ENCODE data around the gene KRT6B. TPM values are rescaled to one million over a fixed set of nuclear protein-coding genes. Genes with fewer than 3 reads are reported as not detected.

The KRT6B gene
- polyA plus RNA-seq, 1 experiment: not detected

DNA sequence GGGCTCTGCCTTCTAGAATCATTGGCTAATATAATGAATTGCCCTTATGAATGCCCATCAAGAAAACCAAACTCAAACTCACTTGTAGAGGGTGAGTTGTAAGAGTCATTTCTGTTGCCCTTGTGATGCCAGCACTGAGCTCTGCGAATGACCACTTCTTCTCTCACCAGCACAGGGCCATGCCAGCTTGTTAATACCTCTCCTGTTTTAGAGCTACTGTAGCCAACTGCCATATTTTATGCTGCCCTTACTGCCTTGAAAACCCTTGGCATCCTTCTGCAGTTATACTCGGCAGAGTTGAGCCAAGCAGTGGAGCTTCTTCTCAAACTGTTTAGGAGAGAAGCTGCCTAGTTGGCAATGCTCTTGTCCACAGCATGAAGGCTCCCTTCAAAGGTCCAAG lies 25.9 kb downstream of the KRT6B start:
- Histone ChIP-seq H3K27me3 (ENCODE audit: control insufficient read depth, insufficient read depth, low read length) (peaks cover 25% of the 10 kb centered on the region), H3K4me3 (ENCODE audit: low read depth, low read length) (no peak overlapping the region), H3K36me3 (ENCODE audit: control insufficient read depth, insufficient read depth, low read length) (no peaks in the 10 kb centered on the region)
- no peak for DNase-seq (ENCODE audit: low read depth)
- TF ChIP-seq, protein P1, sequence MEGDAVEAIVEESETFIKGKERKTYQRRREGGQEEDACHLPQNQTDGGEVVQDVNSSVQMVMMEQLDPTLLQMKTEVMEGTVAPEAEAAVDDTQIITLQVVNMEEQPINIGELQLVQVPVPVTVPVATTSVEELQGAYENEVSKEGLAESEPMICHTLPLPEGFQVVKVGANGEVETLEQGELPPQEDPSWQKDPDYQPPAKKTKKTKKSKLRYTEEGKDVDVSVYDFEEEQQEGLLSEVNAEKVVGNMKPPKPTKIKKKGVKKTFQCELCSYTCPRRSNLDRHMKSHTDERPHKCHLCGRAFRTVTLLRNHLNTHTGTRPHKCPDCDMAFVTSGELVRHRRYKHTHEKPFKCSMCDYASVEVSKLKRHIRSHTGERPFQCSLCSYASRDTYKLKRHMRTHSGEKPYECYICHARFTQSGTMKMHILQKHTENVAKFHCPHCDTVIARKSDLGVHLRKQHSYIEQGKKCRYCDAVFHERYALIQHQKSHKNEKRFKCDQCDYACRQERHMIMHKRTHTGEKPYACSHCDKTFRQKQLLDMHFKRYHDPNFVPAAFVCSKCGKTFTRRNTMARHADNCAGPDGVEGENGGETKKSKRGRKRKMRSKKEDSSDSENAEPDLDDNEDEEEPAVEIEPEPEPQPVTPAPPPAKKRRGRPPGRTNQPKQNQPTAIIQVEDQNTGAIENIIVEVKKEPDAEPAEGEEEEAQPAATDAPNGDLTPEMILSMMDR (IDR thresholded peaks at IDR 0.05; ENCODE audit: insufficient read depth, low read depth, low read length): no peak
- CTCF ChIA-PET: interaction anchor here (0.9 kb wide), 1 partner anchor 8 kb away, joined by 5 read pairs; the partner anchor contains the start of gene KRT75
- POLR2A ChIA-PET: no interaction called here

DNA sequence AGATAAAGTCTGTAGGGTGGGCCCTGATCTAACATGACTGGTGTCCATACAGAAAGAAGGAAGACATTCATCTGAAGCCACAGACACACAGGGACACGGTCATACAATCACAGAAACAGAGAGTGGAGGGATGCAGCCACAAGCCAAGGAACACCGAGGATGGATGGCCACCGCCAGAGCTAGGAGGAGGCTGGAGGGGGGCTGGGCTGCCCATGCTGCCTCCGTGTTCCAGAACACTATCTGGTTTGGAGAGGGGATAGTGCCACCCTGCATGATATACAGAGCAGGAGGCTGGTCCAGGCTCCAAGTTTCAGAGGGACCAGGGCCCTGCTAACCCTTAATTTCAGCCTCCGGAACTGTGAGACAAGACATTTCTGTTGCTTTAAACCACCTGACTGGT lies 26.5 kb downstream of the KRT6B start:
- peaks cover 20% of the 10 kb centered on the region for H3K27me3 ChIP-seq (ENCODE audit: control insufficient read depth, insufficient read depth, low read length)
- no peak overlapping the region for H3K4me3 ChIP-seq (ENCODE audit: low read depth, low read length)
- ChIA-PET CTCF (interaction anchor here (0.9 kb wide), 1 partner anchor 9 kb away, joined by 5 read pairs; the partner anchor contains the start of gene KRT75), POLR2A (no interaction called here)
- no peaks in the 10 kb centered on the region for H3K36me3 ChIP-seq (ENCODE audit: control insufficient read depth, insufficient read depth, low read length)
- DNase-seq (ENCODE audit: low read depth): no peak
- TF ChIP-seq, protein P1 (IDR thresholded peaks at IDR 0.05; ENCODE audit: insufficient read depth, low read depth, low read length): no peak

DNA sequence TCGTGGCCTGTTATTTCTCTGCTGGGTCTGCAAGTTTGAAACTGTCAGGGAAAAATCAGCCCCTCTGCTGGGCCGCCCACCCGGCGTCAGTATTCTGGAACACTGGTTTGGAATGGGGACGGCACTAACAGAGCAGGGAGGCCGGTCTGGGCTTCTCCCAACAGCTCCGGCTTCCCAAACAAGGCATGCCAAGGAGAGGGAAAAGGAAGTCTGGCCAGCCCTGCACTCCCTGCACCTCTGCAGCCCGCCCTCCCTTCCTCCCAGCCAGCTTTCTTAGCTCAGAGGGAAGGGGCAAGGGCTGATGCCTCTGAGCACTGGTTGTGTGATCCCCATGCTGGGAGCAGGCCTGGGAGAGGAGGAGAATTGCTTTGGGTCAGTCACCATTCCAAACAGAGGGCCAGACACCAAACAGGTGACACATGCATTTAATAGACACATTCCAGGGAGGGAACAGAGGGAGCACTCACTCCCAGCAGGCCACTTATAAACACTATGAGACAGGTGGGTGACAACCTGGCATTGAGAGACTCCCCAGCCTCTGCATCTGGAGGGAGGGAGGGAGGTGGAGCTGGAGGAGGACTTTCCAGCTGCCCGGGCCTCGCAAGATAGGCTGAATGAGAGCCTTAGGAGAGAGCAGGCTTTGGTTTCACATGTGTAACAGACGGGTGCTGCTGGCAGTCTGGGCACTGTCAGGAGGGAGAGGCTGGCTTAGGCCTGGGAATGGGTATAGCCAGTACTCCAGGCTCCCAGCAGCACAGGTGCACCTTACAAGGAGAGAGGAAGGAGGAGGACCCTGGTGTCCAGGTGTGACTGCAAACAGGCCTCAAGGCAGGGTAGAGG lies 28.1 kb downstream of the KRT6B start:
- DNase-seq (ENCODE audit: low read depth): no peak
- ChIA-PET CTCF (interaction anchor here (1.5 to 1.7 kb wide), 2 partner anchors 28 to 44 kb away, joined by 3 read pairs; no protein-coding TSS in a partner anchor), POLR2A (no interaction called here)
- Histone ChIP-seq H3K4me3 (ENCODE audit: low read depth, low read length) (no peak overlapping the region), H3K27me3 (ENCODE audit: control insufficient read depth, insufficient read depth, low read length) (peaks cover 12% of the 10 kb centered on the region), H3K36me3 (ENCODE audit: control insufficient read depth, insufficient read depth, low read length) (no peaks in the 10 kb centered on the region)
- TF ChIP-seq, protein P1 (IDR thresholded peaks at IDR 0.05; ENCODE audit: insufficient read depth, low read depth, low read length): no peak

DNA sequence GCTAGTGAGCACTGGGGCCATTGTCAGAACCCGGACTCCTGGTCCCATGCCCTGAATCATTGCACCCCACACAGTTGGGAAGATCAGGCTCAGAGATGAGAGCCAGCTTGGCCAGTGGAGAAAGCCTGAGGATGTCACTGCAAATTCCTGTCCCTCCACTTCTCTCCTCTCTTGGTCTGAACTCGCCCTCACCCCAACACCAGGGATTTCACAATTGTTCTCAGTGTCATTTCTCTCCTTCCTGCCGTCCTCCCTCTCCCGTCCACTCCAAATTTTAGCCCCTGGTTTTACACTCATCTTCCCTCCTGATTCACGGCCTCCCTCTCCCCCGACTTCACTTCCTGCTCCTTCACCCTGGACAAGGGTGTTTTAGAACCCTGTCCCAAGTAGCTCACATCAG lies 28.9 kb downstream of the KRT6B start:
- no peak overlapping the region for H3K4me3 ChIP-seq (ENCODE audit: low read depth, low read length)
- DNase-seq (ENCODE audit: low read depth): no peak
- peaks cover 9% of the 10 kb centered on the region for H3K27me3 ChIP-seq (ENCODE audit: control insufficient read depth, insufficient read depth, low read length)
- TF ChIP-seq, protein P1 (IDR thresholded peaks at IDR 0.05; ENCODE audit: insufficient read depth, low read depth, low read length): no peak
- ChIA-PET POLR2A (no interaction called here), CTCF (interaction anchor here (0.7 to 1.7 kb wide), 3 partner anchors 27 to 50 kb away, joined by 3 read pairs; no protein-coding TSS in a partner anchor)
- H3K36me3 ChIP-seq (ENCODE audit: control insufficient read depth, insufficient read depth, low read length): no peaks in the 10 kb centered on the region

DNA sequence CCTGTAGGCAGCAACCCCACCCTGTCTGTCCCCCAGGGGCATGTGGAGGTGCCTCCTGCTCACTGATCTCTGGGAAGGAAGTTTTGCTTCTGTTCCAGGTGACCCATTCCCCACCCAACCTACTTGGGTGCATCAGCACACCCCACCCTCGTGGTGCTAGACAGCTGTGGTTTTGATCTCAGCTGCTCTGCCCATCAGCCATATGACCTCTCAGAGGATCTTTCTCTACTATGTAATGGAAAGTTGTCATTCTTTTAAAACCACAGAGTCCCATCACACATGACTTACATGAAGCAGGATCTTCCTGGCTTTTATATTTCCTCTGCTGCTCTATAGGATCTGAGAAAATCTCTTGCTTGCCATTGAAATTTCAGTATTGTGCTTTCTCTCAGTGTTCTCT lies 32.3 kb downstream of the KRT6B start:
- TF ChIP-seq, protein P1 (IDR thresholded peaks at IDR 0.05; ENCODE audit: insufficient read depth, low read depth, low read length): no peak
- POLR2A ChIA-PET: no interaction called here
- CTCF ChIA-PET: interaction anchor here (1.0 kb wide), 2 partner anchors 23 to 460 kb away, joined by 3 read pairs; no protein-coding TSS in a partner anchor
- no peaks in the 10 kb centered on the region for H3K36me3 ChIP-seq (ENCODE audit: control insufficient read depth, insufficient read depth, low read length)
- no peak for DNase-seq (ENCODE audit: low read depth)
- H3K4me3 ChIP-seq (ENCODE audit: low read depth, low read length): no peak overlapping the region
- H3K27me3 ChIP-seq (ENCODE audit: control insufficient read depth, insufficient read depth, low read length): peaks cover 7% of the 10 kb centered on the region
